HAP-1 (cell line): ENCODE results near the gene TSPAN6.

Source experiments
- DNase-seq, 2 experiments: peaks; one replicate each; pipeline ENCODE4 v3.0.0-alpha.2; 2016 to 2020; ENCODE audit warnings: low spot score in 2 of 2
- H3K27me3 ChIP-seq: fragments of 250-450 bp; sonication (Bioruptor Pico); 2 replicates; pipeline ENCODE4 v1.5.1; 2020; ENCODE audit warnings: low read depth, mild to moderate bottlenecking, moderate library complexity
- H3K36me3 ChIP-seq: fragments of 250-450 bp; sonication (Bioruptor Pico); replicated peaks from 2 replicates; pipeline ENCODE4 v1.5.1; 2020; ENCODE audit warnings: mild to moderate bottlenecking
- H3K4me1 ChIP-seq: fragments of 250-450 bp; sonication (Bioruptor Pico); 2 replicates; pipeline ENCODE4 v1.5.1; 2020; ENCODE audit warnings: mild to moderate bottlenecking
- H3K4me3 ChIP-seq: fragments of 250-450 bp; sonication (Bioruptor Pico); 2 replicates; pipeline ENCODE4 v1.5.1; 2020; ENCODE audit warnings: mild to moderate bottlenecking, moderate library complexity
- H3K9me3 ChIP-seq: fragments of 250-450 bp; sonication (Bioruptor Pico); 2 replicates; pipeline ENCODE4 v1.5.1; 2020; ENCODE audit warnings: mild to moderate bottlenecking, moderate library complexity
- in situ Hi-C: fragments of 300-500 bp; cut with MboI; formaldehyde crosslinking; loops from 3 replicates; pipeline ENCODE4 v1.14.3; 2020; ENCODE audit warnings: low sequenced_read_pairs, inconsistent platforms, mixed read lengths

The TSPAN6 gene

DNA sequence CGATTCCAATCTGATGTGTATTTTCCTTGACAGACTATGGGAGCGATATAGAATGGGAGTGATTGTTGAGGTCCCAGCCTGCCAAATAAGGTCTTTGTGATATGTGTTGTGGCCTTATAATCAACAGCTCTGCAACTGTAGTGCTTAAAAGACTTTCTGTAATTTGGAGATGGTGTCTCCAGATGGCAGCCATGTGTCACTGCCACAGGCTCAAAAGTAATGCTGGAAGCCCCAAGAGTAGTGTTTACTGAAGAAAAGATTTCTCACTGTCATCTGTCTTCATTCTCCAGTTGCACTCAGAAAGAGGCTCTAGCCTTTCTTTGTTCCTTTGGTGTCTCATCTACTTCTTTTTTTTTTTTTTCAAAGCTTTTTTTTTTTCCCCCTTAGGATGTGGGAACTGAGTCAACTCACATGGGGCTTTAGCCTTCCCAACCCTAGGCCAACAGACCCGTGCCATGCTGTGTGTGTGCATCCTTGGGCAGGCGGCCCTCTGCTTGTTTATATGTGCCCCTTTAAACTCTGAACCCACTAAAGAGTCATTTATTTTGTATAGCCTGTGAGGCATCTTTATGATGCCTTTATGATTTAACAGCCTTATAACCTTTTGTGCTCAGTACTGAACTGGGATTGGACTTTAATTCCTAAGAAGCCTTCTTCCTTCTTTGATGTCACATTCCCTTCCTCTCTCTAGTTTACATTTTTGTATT is 23.0 kb upstream of the TSPAN6 start:
- DNase-seq = no peak
- no peaks in the 10 kb centered on the region for H3K36me3 ChIP-seq
- in situ Hi-C loops = no loop called here

DNA sequence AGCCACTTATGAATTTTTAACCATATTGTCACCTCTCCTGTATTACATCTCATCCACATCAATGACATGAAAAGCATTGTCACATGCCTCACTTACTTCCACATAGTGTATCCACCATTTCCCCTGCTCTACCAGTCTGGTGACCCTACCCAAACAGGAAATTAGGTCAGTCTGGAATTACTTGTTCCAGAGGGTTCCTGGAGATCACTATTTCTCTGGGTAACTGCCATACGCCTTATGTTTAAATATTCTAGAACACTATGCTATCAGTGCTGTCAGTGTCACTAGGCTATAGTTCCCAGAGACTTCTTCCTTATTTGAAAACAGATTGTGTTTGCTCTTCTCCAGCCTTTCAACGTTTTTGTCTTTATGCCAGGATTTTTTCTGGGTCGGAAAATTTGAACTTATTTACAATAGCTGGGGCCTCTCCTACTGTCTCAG is 22.4 kb upstream of the TSPAN6 start:
- no peaks in the 10 kb centered on the region for H3K9me3 ChIP-seq
- no peaks in the 10 kb centered on the region for H3K36me3 ChIP-seq
- H3K4me3 ChIP-seq = no peak overlapping the region
- no peaks in the 10 kb centered on the region for H3K27me3 ChIP-seq
- DNase-seq = no peak
- in situ Hi-C loops = no loop called here
- no peaks in the 10 kb centered on the region for H3K4me1 ChIP-seq

More for the DNA sequence above, 23.0 kb upstream of the TSPAN6 start:
- Histone ChIP-seq H3K4me3 (no peak overlapping the region), H3K4me1 (no peaks in the 10 kb centered on the region), H3K27me3 (no peaks in the 10 kb centered on the region), H3K9me3 (no peaks in the 10 kb centered on the region)

DNA sequence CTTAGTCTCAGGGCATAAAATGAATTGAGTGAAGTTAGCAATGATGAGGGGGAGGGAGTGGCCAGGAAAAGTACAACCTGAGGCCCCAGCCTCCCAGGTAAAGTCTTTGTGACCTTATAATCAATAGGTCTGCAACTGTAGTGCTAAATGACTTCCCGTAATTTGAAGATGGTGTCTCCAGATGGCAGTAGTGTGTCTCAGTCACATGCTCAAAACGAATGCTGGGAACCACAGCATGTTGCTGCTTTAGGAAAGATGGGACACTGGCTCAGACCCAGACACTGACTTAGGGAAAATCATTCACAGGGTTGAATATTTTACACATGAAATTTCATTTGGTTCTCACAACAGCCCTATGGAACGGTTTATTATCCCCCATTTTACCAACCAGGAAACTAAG is 17.7 kb upstream of the TSPAN6 start:
- DNase-seq = peak; percentile 47 to 61
- no peaks in the 10 kb centered on the region for H3K36me3 ChIP-seq
- no peaks in the 10 kb centered on the region for H3K27me3 ChIP-seq
- H3K4me3 ChIP-seq = no peak overlapping the region
- H3K9me3 ChIP-seq = no peaks in the 10 kb centered on the region
- H3K4me1 ChIP-seq = peaks cover 12% of the 10 kb centered on the region
- in situ Hi-C loops = no loop called here

DNA sequence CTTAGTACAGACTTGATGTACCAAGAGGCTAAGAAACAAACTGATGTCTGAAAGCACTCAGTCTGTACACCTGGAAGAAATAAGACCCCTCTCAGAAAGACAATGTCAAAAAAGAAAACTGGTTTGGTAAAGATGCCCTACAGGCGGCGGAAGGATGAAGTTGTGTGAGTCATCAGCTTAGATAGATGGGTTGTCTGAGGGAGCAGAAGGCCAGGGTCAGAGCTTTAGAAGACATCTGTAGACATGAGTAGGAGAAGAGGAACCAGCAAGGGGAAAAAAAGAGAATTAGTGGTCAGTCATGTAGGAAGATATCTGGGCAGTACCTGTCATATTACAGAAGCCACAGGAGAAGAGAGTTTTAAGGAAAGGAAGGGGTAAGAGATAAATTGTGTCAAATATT is 15.7 kb upstream of the TSPAN6 start:
- in situ Hi-C loops = no loop called here
- Histone ChIP-seq H3K36me3 (no peaks in the 10 kb centered on the region), H3K4me3 (no peak overlapping the region), H3K9me3 (no peaks in the 10 kb centered on the region), H3K4me1 (peaks cover 12% of the 10 kb centered on the region), H3K27me3 (no peaks in the 10 kb centered on the region)
- no peak for DNase-seq

DNA sequence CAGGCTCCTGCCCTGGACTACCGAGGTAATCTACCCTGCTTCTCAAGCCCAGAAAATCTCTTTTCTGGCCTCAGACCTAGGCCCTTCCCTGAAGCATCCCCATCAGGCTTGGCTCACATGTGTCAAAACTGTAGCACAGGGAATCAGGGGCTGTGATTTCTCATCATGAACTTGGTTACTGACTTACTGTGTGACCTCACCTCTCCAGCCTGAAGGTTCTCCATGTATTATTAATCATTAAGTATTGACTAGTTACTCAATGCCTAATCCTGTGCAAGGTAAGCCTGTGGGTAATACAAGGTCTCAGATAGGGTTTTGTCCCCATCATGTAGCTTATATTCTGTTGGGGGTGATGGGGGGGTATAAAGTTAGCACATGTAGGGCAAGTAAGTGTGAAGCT is 14.2 kb upstream of the TSPAN6 start:
- in situ Hi-C loops = no loop called here
- Histone ChIP-seq H3K36me3 (no peaks in the 10 kb centered on the region), H3K4me3 (no peak overlapping the region), H3K27me3 (no peaks in the 10 kb centered on the region), H3K9me3 (no peaks in the 10 kb centered on the region), H3K4me1 (peaks cover 12% of the 10 kb centered on the region)
- no peak for DNase-seq

DNA sequence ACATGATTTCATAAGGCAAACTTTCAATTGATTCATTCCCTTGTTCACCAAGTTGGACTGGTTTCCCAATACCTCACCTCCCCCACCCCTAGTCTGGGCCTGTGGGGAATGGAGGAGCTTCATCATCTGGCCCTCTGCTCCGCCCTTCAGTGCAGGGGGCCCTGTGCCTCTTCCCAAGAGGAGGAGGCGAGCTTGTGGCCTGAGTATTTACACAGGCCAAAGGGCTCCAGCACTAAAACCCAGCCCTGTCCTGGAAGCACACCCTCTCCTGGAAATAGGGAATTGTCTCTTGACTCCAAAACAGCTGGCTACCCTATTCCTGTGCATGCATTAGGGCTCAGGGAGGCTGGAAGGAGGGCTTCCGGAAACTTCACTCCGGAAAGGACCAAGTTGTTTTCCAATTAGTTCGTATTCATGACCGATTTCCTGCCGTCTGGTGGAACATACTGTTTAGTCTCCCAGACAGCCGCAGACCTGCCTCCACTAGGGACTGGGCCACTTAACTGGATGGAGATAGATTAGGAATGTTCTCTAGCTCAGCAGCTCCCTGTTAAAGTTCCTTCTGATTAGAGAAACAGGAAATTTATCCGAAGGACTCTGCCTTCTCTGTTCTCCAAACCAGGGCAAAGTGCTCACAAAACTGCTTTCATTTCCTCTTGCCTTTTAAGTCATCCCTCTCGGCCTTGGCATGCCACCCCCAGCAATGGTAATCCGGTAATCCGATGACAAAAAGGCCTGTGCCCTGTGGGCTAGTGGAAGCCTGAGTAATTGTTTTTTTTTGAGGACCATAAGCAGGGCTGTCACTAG is 13.1 kb upstream of the TSPAN6 start:
- no peaks in the 10 kb centered on the region for H3K27me3 ChIP-seq
- DNase-seq = peak; percentile 59 to 73
- in situ Hi-C loops = no loop called here
- H3K9me3 ChIP-seq = no peaks in the 10 kb centered on the region
- no peak overlapping the region for H3K4me3 ChIP-seq
- H3K36me3 ChIP-seq = no peaks in the 10 kb centered on the region
- peaks cover 12% of the 10 kb centered on the region for H3K4me1 ChIP-seq

DNA sequence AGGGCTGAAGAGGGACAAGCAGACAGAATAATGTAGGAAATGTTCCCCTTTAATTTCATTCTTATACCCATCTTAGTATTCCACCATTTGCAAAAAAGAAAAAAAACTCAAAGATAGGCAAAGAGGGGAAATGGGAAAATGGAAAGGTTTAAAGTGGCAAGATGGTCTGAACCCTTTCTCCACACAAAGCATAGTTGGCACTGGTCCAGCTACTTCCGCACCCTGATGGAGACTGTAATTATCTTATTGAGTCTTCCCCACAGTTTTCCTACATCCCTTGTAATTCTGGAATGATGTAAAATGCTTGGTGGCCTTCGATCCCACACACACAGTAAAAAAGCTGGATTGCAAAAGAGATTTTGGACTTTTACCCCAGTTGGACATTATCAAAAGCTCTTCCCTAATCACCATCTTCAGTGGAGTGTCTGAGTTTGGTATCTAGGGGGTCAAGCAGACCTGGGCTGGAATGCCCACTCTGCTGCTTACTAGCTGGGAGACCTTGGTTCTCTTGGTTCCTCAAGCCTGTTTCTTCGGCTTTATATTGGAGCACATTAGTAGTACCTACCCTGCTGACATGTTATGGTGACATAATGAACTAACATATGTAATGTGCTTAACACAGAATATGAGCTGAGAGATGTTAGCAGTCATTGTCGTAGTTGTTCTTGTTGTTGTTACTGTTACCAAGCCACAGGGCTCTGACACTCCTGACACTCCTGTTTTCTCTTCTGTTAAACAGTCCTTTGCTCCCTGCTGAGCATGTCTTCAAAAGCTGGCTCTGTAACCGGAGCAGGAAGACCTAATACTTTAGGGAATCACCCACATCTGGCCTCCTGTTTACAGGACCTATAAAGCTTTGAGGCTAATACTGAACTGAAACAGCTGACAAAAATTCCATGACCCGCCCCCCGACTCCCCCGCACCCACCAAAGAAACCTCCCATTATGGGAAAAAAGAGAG is 12.1 kb upstream of the TSPAN6 start:
- Histone ChIP-seq H3K9me3 (no peaks in the 10 kb centered on the region), H3K4me1 (peaks cover 20% of the 10 kb centered on the region), H3K4me3 (no peak overlapping the region), H3K36me3 (no peaks in the 10 kb centered on the region), H3K27me3 (no peaks in the 10 kb centered on the region)
- DNase-seq = no peak
- in situ Hi-C loops = no loop called here

DNA sequence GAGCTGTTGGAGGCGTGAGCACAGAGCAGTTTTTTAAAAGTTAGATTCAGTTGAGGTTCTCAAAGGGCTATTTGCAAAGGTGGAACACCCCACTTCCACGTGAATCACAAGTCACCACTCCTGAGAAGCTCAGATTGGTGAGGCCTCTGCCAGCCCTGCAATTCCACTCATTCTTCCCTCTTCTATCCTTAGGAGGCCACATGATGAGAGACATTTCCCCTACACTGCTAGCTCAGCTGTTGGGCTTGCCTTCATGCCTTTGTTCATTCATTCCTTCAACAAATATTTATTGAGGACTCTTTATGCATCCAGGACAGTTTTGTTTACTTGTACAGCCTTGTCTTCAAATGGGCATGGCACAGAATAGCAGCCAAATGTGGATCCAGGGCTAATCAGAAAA is 11.1 kb upstream of the TSPAN6 start:
- no peak for DNase-seq
- H3K4me3 ChIP-seq = no peak overlapping the region
- no peaks in the 10 kb centered on the region for H3K36me3 ChIP-seq
- no peaks in the 10 kb centered on the region for H3K9me3 ChIP-seq
- H3K4me1 ChIP-seq = peaks cover 22% of the 10 kb centered on the region
- in situ Hi-C loops = no loop called here
- H3K27me3 ChIP-seq = no peaks in the 10 kb centered on the region

DNA sequence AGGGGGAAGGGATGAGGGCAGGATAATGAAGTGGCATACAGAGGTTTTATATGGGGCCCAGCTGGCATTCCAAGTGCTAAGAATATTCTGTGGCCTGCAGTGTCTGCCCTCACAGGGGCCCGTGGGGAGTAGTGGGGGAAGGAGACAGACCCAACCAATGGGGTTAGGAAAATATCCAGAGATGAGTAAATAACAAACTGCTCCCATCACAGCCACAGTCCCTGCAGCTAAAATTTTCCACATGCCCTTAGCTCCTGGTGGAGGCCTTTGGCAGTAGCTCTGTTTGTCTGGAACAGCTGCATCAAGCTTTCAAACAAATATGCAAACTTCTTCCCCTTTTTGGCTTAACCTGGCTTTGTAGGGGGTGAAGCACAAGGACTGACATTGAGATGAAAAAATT is 10.5 kb upstream of the TSPAN6 start:
- H3K36me3 ChIP-seq = no peaks in the 10 kb centered on the region
- H3K4me1 ChIP-seq = peaks cover 22% of the 10 kb centered on the region
- H3K9me3 ChIP-seq = no peaks in the 10 kb centered on the region
- H3K27me3 ChIP-seq = no peaks in the 10 kb centered on the region
- no peak overlapping the region for H3K4me3 ChIP-seq
- DNase-seq = no peak
- in situ Hi-C loops = no loop called here

DNA sequence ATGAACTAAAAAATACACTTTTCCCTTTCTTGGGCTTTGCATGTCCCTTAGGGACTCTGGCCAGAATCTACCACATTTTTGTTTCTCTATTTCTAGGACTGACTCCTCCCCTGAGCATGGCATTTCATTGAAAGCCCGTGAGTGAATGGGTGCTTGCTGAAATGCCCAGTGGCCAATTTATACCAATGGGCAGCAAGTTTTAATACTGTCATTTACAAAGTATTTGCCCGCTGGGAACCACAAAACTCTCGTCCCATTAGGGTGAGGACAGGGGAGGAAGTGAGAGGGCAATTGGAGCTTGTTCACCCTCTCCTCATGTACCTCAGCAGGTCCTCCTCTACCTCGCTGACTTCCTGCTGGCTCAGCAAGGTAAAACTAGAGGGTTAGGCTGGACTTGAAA is 8.5 kb upstream of the TSPAN6 start:
- no peak overlapping the region for H3K4me3 ChIP-seq
- peaks cover 18% of the 10 kb centered on the region for H3K4me1 ChIP-seq
- no peaks in the 10 kb centered on the region for H3K36me3 ChIP-seq
- H3K27me3 ChIP-seq = no peaks in the 10 kb centered on the region
- no peaks in the 10 kb centered on the region for H3K9me3 ChIP-seq
- in situ Hi-C loops = no loop called here
- DNase-seq = no peak

DNA sequence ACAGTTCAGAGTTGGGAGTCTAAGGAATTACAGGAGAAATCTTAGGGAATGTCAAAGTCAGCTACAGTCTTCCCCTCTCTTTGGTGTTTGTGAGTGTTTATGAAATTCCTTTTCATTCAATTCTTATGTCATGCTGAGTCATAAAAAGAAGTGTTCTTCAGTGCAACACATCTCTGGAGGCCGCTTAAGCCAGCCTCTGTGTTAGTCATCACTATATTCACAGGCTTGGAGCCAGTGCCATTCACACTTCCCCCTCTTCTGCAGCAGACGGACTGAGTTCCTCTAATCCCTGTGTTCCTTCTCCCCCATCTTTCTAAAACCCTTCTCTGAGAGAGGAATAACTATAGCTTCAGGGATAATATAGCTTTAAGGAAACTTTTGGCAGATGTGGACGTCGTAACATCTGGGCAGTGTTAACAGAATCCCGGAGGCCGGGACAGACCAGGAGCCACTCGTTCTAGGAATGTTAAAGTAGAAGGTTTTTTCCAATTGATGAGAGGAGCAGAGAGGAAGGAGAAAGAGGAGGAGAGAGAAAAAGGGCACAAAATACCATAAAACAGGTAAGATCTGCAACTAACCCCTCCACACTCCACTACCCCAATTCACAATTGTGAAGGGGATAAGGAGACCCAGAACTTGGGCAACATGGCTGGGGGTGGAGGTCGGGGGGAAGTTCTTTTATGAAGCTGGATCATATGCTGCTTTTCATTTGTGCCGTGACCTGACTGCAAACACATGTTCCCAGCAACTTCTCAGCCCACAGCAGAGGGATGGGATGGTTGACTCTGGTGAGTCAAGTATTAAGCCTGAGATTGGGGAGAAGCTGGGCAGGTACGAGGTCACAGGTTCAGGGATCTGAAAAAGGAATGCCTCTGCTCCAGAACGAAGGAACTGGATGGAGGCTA is 7.6 kb upstream of the TSPAN6 start, which contains the start of gene SRPX2:
Gene SRPX2 (plus strand): TSS at position 244 of the 905 bp plus-strand sequence. CDS start 2,124 bp downstream, outside the sequence.
- no peaks in the 10 kb centered on the region for H3K36me3 ChIP-seq
- in situ Hi-C loops = no loop called here
- DNase-seq = peak; percentile 34 to 56
- no peaks in the 10 kb centered on the region for H3K9me3 ChIP-seq
- peaks cover 10% of the 10 kb centered on the region for H3K4me1 ChIP-seq
- H3K4me3 ChIP-seq = no peak within 1 kb of the TSS
- no peaks in the 10 kb centered on the region for H3K27me3 ChIP-seq

DNA sequence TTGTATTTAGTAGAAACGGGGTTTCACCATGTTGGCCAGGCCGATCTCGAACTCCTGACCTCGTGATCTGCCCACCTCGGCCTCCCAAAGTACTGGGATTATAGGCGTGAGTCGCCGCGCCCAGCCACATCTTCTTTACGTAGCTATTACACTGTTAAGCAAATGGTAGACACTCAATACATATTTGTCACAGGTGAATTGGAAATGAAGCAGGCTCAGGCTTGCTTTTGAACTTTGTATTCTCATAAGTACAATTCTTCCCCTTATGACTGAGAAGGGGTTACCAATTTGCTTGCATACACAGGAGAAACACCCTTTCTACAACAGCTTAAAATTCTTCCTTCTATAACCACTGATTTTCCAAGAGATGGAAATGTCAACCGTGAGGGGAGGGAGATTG is 6.6 kb upstream of the TSPAN6 start:
- in situ Hi-C loops = no loop called here

DNA sequence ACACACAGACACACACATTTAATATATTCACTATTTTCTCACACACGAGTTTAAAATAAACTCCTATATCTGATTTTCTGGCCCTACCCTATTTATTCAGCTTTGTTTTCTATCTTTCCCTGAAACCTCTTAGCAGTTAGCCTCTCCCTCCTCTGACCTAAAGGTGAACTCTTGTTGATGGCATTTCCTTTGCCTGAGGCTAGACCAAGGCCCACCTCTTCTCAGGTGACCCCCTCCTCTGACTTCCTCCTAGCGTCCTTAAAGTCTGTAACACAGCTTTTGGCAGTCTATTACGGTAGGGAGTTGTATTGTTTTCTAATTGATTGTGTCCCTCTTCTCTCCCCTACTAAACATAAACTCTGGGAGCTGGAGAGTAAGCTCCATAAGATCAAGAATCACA is 5.7 kb upstream of the TSPAN6 start:
- H3K36me3 ChIP-seq = no peaks in the 10 kb centered on the region
- DNase-seq = no peak
- in situ Hi-C loops = no loop called here
- no peaks in the 10 kb centered on the region for H3K9me3 ChIP-seq
- no peak overlapping the region for H3K4me3 ChIP-seq
- H3K27me3 ChIP-seq = no peaks in the 10 kb centered on the region
- peaks cover 12% of the 10 kb centered on the region for H3K4me1 ChIP-seq

More for the DNA sequence above, 6.6 kb upstream of the TSPAN6 start:
- Histone ChIP-seq H3K9me3 (no peaks in the 10 kb centered on the region), H3K27me3 (no peaks in the 10 kb centered on the region), H3K4me3 (no peak overlapping the region), H3K36me3 (no peaks in the 10 kb centered on the region), H3K4me1 (peaks cover 10% of the 10 kb centered on the region)
- DNase-seq = no peak
